Adrenal gland (tissue), 5 donors: ENCODE results near the gene INAFM2.

Source experiments
- CTCF ChIP-seq, 6 experiments: fragments of 450-650 bp in 4 of 6; fragments of 200-600 bp in 2 of 6; sonication (generic) in 1 of 6; IDR thresholded peaks; 1 replicate in 5 of 6; 2 replicates in 1 of 6; pipeline versions ENCODE4 v1.5.1 to v1.8.0; 2016 to 2021; ENCODE audit warnings: antibody characterized with exemption in 6 of 6, mild to moderate bottlenecking in 2 of 6, moderate library complexity in 1 of 6
- POLR2A ChIP-seq, 2 donors: fragments of 450-650 bp; IDR thresholded peaks; one replicate each; pipeline ENCODE4 v1.6.1; 2017; ENCODE audit warnings: antibody characterized with exemption in 2 of 2, mild to moderate bottlenecking in 2 of 2, moderate library complexity in 1 of 2
- donor health status: DM: no; HTN: no; CAD: no.

GRCh38 chr15:40317580-40317979 is 5.9 kb upstream of the INAFM2 start:
- TF ChIP-seq POLR2A (IDR thresholded peaks at IDR 0.05) (no peak), CTCF (IDR thresholded peaks at IDR 0.05) (no peak)
